ENCODE results near the gene CALCB. TPM values are rescaled to one million over a fixed set of nuclear protein-coding genes. Genes with fewer than 3 reads are reported as not detected.

CALCB gene
- total RNA-seq, 1 donor from 2014 or later: 0.62 TPM

DNA sequence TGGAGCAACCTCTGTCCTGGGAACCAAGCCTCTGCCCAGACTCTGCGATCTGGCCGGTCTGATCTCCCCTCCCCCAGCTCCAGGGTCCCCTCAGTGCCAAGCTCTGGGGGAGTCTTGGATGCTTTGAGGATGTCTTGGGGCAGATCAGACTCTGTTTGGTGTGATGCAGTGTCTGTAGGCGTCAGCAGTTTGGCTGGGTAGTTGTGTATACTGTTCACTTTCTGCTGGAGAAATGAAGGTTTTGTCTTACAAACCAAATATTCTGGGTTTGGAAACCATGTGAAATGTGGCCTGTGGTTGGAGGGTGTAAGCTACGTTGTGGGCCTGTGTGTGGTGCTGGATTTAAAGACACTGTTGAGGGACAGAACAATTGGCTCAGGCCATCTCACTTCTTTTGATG, 46.0 kb downstream of the CALCB start:
- Mint-ChIP-seq H3K27me3 (ENCODE audit: insufficient read depth, low read depth) (peaks cover 2% of the 10 kb centered on the region), H3K9me3 (no peaks in the 10 kb centered on the region), H3K4me3 (no peak overlapping the region), H3K36me3 (no peaks in the 10 kb centered on the region), H3K4me1 (peaks cover 8% of the 10 kb centered on the region), H3K27ac (no peak overlapping the region)
- H3K27me3 ChIP-seq: peaks cover 32% of the 10 kb centered on the region
- no peaks in the 10 kb centered on the region for H3K79me2 ChIP-seq (ENCODE audit: low read depth)
- no peaks in the 10 kb centered on the region for H3K36me3 ChIP-seq
- H3K9ac ChIP-seq: no peak overlapping the region
- no peak overlapping the region for H3K27ac ChIP-seq
- H2AFZ ChIP-seq (replicated peaks): no peak overlapping the region
- H3K4me1 ChIP-seq: peaks cover 1% of the 10 kb centered on the region
- TF ChIP-seq EZH2phosphoT487 (IDR thresholded peaks at IDR 0.05) (no peak), EZH2 (IDR thresholded peaks at IDR 0.05) (no peak)
- TF ChIP-seq, protein P1, sequence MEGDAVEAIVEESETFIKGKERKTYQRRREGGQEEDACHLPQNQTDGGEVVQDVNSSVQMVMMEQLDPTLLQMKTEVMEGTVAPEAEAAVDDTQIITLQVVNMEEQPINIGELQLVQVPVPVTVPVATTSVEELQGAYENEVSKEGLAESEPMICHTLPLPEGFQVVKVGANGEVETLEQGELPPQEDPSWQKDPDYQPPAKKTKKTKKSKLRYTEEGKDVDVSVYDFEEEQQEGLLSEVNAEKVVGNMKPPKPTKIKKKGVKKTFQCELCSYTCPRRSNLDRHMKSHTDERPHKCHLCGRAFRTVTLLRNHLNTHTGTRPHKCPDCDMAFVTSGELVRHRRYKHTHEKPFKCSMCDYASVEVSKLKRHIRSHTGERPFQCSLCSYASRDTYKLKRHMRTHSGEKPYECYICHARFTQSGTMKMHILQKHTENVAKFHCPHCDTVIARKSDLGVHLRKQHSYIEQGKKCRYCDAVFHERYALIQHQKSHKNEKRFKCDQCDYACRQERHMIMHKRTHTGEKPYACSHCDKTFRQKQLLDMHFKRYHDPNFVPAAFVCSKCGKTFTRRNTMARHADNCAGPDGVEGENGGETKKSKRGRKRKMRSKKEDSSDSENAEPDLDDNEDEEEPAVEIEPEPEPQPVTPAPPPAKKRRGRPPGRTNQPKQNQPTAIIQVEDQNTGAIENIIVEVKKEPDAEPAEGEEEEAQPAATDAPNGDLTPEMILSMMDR (IDR thresholded peaks at IDR 0.05): no peak
- H3K9me3 ChIP-seq (ENCODE audit: low read depth): no peaks in the 10 kb centered on the region
- H3K4me3 ChIP-seq: no peak overlapping the region
- H3K4me2 ChIP-seq: no peak overlapping the region
- no peaks in the 10 kb centered on the region for H4K20me1 ChIP-seq (ENCODE audit: low read depth)
- H3F3A ChIP-seq (ENCODE audit: low read depth): no peaks in the 10 kb centered on the region
- no peak for DNase-seq (ENCODE audit: low spot score)

DNA sequence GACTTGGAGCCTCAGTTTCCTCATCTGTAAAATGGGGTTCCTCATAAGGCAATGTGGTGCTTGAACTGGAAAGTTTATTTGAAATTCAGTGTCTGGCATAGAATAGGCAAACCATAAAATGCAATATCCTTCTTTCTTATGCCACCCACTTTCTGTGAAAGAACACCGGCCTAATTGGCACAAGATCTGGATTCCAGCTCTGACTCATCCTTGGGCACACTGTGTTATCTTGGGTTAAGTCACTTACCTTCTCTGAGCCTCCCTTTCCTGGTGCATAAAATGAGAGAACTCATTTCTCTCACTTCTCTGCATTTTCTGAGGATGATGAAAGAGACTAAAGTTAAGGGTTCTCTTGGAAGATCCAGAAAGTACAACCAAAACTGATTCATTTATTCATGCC, 46.4 kb downstream of the CALCB start:
- Histone ChIP-seq H3K4me3 (no peak overlapping the region), H3K4me2 (no peak overlapping the region), H3K9me3 (ENCODE audit: low read depth) (no peaks in the 10 kb centered on the region), H3K27ac (no peak overlapping the region), H3F3A (ENCODE audit: low read depth) (no peaks in the 10 kb centered on the region), H4K20me1 (ENCODE audit: low read depth) (no peaks in the 10 kb centered on the region), H3K4me1 (no peaks in the 10 kb centered on the region), H2AFZ (replicated peaks) (no peak overlapping the region), H3K79me2 (ENCODE audit: low read depth) (no peaks in the 10 kb centered on the region), H3K36me3 (no peaks in the 10 kb centered on the region), H3K9ac (no peak overlapping the region), H3K27me3 (peaks cover 28% of the 10 kb centered on the region)
- Mint-ChIP-seq H3K4me1 (peaks cover 12% of the 10 kb centered on the region), H3K9me3 (no peaks in the 10 kb centered on the region), H3K27me3 (ENCODE audit: insufficient read depth, low read depth) (peaks cover 2% of the 10 kb centered on the region), H3K36me3 (no peaks in the 10 kb centered on the region), H3K4me3 (no peak overlapping the region), H3K27ac (no peak overlapping the region)
- no peak for DNase-seq (ENCODE audit: low spot score)
- TF ChIP-seq EZH2phosphoT487 (IDR thresholded peaks at IDR 0.05): no peak
- TF ChIP-seq EZH2 (IDR thresholded peaks at IDR 0.05): no peak
- TF ChIP-seq, protein P1 (IDR thresholded peaks at IDR 0.05): no peak

DNA sequence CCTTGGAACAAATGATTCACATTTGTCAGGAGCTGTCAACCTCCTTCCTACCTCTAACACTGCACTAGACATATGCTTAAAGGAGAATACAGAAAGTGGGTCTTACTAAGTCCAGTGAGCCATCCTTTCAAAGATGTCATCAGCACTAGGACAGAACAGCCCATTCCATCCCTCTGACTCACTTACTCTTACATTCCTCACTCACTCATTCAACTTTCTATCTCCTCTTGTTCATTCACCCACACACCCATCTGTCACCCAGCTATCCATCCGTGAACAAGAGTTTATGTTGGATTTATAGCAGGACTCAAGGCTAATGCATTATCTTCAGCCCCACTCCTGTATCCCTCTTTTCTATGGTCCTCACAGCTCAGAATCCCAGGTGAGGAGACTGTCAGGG, 50.5 kb downstream of the CALCB start:
- H3K4me3 Mint-ChIP-seq: no peak overlapping the region
- H3K27ac Mint-ChIP-seq: no peak overlapping the region
- H3K27me3 Mint-ChIP-seq (ENCODE audit: insufficient read depth, low read depth): peaks cover 4% of the 10 kb centered on the region
- Histone ChIP-seq H4K20me1 (ENCODE audit: low read depth) (no peaks in the 10 kb centered on the region), H3K79me2 (ENCODE audit: low read depth) (no peaks in the 10 kb centered on the region), H3K9ac (no peak overlapping the region), H3K27ac (no peak overlapping the region), H3K9me3 (ENCODE audit: low read depth) (no peaks in the 10 kb centered on the region), H3K27me3 (no peaks in the 10 kb centered on the region), H3K36me3 (no peaks in the 10 kb centered on the region), H3K4me1 (no peaks in the 10 kb centered on the region), H3K4me3 (no peak overlapping the region), H3K4me2 (no peak overlapping the region), H2AFZ (replicated peaks) (no peak overlapping the region), H3F3A (ENCODE audit: low read depth) (no peaks in the 10 kb centered on the region)
- no peak for DNase-seq (ENCODE audit: low spot score)
- H3K9me3 Mint-ChIP-seq: no peaks in the 10 kb centered on the region
- peaks cover 21% of the 10 kb centered on the region for H3K4me1 Mint-ChIP-seq
- H3K36me3 Mint-ChIP-seq: no peaks in the 10 kb centered on the region
- TF ChIP-seq EZH2 (IDR thresholded peaks at IDR 0.05): no peak
- TF ChIP-seq EZH2phosphoT487 (IDR thresholded peaks at IDR 0.05): no peak
- TF ChIP-seq, protein P1 (IDR thresholded peaks at IDR 0.05): no peak

Data from neural progenitor cell (in vitro differentiated cells).